Measurements from ENCODE around the gene BMPER.

DNA sequence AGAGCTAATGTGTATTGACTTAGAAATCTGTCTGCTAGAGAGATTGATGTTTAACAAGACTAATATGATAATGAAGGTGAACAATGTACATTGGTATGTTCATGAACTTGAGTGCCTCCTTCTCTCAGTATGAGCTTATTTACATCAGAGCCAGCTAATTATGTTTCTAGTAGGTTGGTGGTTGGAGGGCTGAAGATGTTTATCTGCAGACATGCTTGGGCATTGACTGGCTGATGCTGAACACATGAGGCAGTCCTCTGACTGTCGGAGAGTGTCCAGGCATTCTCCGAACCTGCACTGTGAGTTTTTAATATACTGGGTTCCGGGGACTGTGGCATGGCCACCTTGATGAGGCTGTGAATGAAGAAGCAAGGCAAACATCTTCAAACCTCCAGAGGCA, 47.5 kb downstream of the BMPER start:
- TF ChIP-seq, protein P1, sequence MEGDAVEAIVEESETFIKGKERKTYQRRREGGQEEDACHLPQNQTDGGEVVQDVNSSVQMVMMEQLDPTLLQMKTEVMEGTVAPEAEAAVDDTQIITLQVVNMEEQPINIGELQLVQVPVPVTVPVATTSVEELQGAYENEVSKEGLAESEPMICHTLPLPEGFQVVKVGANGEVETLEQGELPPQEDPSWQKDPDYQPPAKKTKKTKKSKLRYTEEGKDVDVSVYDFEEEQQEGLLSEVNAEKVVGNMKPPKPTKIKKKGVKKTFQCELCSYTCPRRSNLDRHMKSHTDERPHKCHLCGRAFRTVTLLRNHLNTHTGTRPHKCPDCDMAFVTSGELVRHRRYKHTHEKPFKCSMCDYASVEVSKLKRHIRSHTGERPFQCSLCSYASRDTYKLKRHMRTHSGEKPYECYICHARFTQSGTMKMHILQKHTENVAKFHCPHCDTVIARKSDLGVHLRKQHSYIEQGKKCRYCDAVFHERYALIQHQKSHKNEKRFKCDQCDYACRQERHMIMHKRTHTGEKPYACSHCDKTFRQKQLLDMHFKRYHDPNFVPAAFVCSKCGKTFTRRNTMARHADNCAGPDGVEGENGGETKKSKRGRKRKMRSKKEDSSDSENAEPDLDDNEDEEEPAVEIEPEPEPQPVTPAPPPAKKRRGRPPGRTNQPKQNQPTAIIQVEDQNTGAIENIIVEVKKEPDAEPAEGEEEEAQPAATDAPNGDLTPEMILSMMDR (IDR thresholded peaks at IDR 0.05; ENCODE audit: poor library complexity): no peak
- no peak for TF ChIP-seq EZH2 (IDR thresholded peaks at IDR 0.05; ENCODE audit: borderline replicate concordance)
